ENCODE data around the gene KANK4. TPM values are rescaled to one million over a fixed set of nuclear protein-coding genes. Genes with fewer than 3 reads are reported as not detected.

The KANK4 gene
- polyA plus RNA-seq, 1 experiment, result not detected

- no peak for TF ChIP-seq CTCF (IDR thresholded peaks at IDR 0.05; ENCODE audit: low read depth, low read length)
- ChIA-PET POLR2A (no interaction called here), CTCF (no interaction called here)
- Histone ChIP-seq H3K27me3 (ENCODE audit: control insufficient read depth, insufficient read depth, low read length) (no peaks in the 10 kb centered on the region), H3K27ac (ENCODE audit: low read depth, low read length) (no peak overlapping the region), H3K9me3 (ENCODE audit: control insufficient read depth, insufficient read depth, low read length) (peaks cover 7% of the 10 kb centered on the region; the same call in 1 of the 2 replicates), H3K4me3 (ENCODE audit: low read depth, low read length) (no peak overlapping the region)
- DNase-seq (ENCODE audit: low read depth, low spot score), result no peak
Observed at GRCh38 chr1:62188111-62188510, 131.1 kb downstream of the KANK4 start.

DNA sequence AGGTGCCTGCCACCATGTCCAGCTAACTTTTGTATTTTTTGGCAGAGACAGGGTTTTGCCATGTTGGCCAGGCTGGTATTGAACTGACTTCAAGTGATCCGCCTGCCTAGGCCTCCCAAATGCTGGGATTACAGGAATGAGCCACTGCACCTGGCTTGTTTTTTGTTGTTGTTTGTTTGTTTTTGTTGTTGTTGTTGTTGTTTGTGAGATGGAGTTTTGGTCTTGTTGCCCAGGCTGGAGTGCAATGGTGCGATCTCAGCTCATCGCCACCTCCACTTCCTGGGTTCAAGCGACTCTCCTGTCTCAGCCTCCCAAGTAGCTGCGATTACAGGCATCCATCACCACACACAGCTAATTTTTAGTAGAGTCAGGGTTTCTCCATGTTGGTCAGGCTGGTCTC, 131.7 kb downstream of the KANK4 start:
- no peak for DNase-seq (ENCODE audit: low read depth, low spot score)
- H3K4me3 ChIP-seq (ENCODE audit: low read depth, low read length), result no peak overlapping the region
- ChIA-PET CTCF (no interaction called here), POLR2A (no interaction called here)
- no peak overlapping the region for H3K27ac ChIP-seq (ENCODE audit: low read depth, low read length)
- no peak for TF ChIP-seq CTCF (IDR thresholded peaks at IDR 0.05; ENCODE audit: low read depth, low read length)
- no peaks in the 10 kb centered on the region for H3K27me3 ChIP-seq (ENCODE audit: control insufficient read depth, insufficient read depth, low read length)
- H3K9me3 ChIP-seq (ENCODE audit: control insufficient read depth, insufficient read depth, low read length), result peaks cover 7% of the 10 kb centered on the region; the same call in 1 of the 2 replicates

Small RNA genes within 50 kb of the gene (small RNA-seq; reads per million reads assigned to genes)
- not detected for gene RNU6-371P (ENCODE audit: insufficient read length, low read depth)

Other genes with a start within 250 kb of the KANK4 start
- not detected in 2 replicates for gene L1TD1, start 124.6 kb downstream of the KANK4 start, polyA plus RNA-seq (2011; rRNA removed)
- gene USP1, start 117.6 kb upstream of the KANK4 start, polyA plus RNA-seq (2011; rRNA removed), result 8.4 and 13.8 TPM in 2 replicates